Measurements from ENCODE around the gene PYM1. TPM values are rescaled to one million over a fixed set of nuclear protein-coding genes. Genes with fewer than 3 reads are reported as not detected.

The PYM1 gene
- total and polyA plus RNA-seq, 2 of the 13 experiments (the other 11 are each of a cell fraction or from before 2014, with no cell fraction given), result 44.0 to 51.8 TPM

DNA sequence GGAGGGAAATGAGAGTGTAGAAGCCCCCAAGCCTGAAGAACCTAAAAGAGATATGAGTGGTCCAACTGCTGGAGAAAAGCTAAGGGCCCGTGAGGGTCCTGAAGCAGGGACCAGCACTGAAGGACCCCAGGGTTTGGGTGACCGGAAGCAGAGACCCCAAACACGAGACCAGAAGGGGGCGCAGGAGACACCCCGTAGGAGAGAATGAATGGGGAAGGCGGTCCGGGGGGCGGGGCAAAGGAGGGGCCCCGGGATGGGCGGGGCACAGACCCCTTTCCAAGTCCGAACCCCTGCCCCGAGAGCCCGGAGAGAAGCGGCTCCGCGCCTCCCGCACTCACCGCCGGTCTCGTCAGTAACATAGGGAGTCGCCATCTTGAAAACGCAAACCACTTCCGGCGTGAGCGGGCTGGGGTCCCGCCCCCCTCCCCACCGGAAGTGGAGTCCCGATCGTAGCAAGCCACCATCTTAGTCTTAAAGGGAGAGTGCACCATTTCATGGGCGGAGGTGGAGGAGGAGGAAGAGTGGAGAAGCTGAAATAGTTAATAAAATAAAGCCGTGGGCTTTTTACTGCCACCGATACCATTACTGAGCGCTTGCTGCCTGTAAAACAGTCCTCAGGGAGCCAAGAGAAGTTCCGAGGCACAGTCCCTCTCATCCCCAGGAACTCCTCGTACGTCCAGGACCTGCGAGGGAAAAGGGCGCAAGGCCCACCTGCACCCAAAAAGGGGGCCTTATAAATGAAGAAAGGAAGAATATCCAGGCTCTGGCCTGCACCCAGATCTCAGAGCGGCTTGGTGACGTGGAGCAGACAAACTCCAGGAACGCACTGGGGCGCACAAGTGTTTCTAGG is 731 bp downstream of the PYM1 start (continued):
- TF ChIP-seq, protein P1, sequence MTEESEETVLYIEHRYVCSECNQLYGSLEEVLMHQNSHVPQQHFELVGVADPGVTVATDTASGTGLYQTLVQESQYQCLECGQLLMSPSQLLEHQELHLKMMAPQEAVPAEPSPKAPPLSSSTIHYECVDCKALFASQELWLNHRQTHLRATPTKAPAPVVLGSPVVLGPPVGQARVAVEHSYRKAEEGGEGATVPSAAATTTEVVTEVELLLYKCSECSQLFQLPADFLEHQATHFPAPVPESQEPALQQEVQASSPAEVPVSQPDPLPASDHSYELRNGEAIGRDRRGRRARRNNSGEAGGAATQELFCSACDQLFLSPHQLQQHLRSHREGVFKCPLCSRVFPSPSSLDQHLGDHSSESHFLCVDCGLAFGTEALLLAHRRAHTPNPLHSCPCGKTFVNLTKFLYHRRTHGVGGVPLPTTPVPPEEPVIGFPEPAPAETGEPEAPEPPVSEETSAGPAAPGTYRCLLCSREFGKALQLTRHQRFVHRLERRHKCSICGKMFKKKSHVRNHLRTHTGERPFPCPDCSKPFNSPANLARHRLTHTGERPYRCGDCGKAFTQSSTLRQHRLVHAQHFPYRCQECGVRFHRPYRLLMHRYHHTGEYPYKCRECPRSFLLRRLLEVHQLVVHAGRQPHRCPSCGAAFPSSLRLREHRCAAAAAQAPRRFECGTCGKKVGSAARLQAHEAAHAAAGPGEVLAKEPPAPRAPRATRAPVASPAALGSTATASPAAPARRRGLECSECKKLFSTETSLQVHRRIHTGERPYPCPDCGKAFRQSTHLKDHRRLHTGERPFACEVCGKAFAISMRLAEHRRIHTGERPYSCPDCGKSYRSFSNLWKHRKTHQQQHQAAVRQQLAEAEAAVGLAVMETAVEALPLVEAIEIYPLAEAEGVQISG (CRISPR knock-in tag; IDR thresholded peaks at IDR 0.05), result peak; percentile 70
- TF ChIP-seq IRX3 (CRISPR knock-in tag; IDR thresholded peaks at IDR 0.05; ENCODE audit: borderline replicate concordance, low read depth) (no peak), ZNF546 (CRISPR knock-in tag; conservative IDR thresholded peaks at IDR 0.05) (no peak), ZNF75D (CRISPR knock-in tag; IDR thresholded peaks at IDR 0.05; ENCODE audit: borderline replicate concordance) (no peak), ZZZ3 (CRISPR knock-in tag; IDR thresholded peaks at IDR 0.05; ENCODE audit: borderline replicate concordance) (no peak), NFIC (IDR thresholded peaks at IDR 0.05; ENCODE audit: low read length) (no peak), MXD4 (CRISPR knock-in tag; IDR thresholded peaks at IDR 0.05) (0 out of 2 replicates have a peak, but pooled peaks have one; percentile 25), SMAD3 (CRISPR knock-in tag; IDR thresholded peaks at IDR 0.05) (no peak), ZNF749 (CRISPR knock-in tag; IDR thresholded peaks at IDR 0.05; ENCODE audit: borderline replicate concordance) (no peak), ZNF484 (CRISPR knock-in tag; IDR thresholded peaks at IDR 0.05; ENCODE audit: borderline replicate concordance, low read depth) (no peak), TBP (CRISPR knock-in tag; IDR thresholded peaks at IDR 0.05) (no peak), MAFG (CRISPR knock-in tag; IDR thresholded peaks at IDR 0.05) (no peak), POLR2A (IDR thresholded peaks at IDR 0.05; ENCODE audit: insufficient read depth in 1 of 2, low read depth in 2 of 2, low read length in 2 of 2) (peak; percentile 56 to 62), BHLHE40 (IDR thresholded peaks at IDR 0.05; ENCODE audit: low read length) (no peak), ZNF792 (CRISPR knock-in tag; IDR thresholded peaks at IDR 0.05) (no peak), ZSCAN25 (CRISPR knock-in tag; IDR thresholded peaks at IDR 0.05) (no peak), ZNF10 (CRISPR knock-in tag; IDR thresholded peaks at IDR 0.05; ENCODE audit: borderline replicate concordance, low read depth) (no peak), ZSCAN20 (CRISPR knock-in tag; IDR thresholded peaks at IDR 0.05; ENCODE audit: borderline replicate concordance) (no peak), ZNF674 (CRISPR knock-in tag; IDR thresholded peaks at IDR 0.05; ENCODE audit: low read depth) (no peak), ARNT2 (CRISPR knock-in tag; IDR thresholded peaks at IDR 0.05; ENCODE audit: low read depth) (no peak), RFX3 (CRISPR knock-in tag; IDR thresholded peaks at IDR 0.05) (no peak), ATRX (CRISPR knock-in tag; IDR thresholded peaks at IDR 0.05; ENCODE audit: borderline replicate concordance) (no peak)

All from HepG2 (cell line).